HL-60/S4 treated with retinoic acid at 250 ng/mL for 4 days and 3 days (cell line): ENCODE data around the gene IL17B.

Source experiments
- in situ Hi-C: fragments of 300-500 bp; cut with MboI; formaldehyde crosslinking; loops from 2 replicates; pipeline ENCODE4 v1.7.0; 2022; ENCODE audit warnings: low sequenced_read_pairs

Gene IL17B, protein sequence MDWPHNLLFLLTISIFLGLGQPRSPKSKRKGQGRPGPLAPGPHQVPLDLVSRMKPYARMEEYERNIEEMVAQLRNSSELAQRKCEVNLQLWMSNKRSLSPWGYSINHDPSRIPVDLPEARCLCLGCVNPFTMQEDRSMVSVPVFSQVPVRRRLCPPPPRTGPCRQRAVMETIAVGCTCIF

GRCh38 chr5:149379177-149379761 lies at the start of gene IL17B:
TSS of gene IL17B (minus strand) at chr5:149379292. CDS start at chr5:149379225, 67 bp downstream.
- in situ Hi-C loops, result no loop called here

GRCh38 chr5:149428032-149428431 lies 48.9 kb upstream of the IL17B start:
- in situ Hi-C loops, result no loop called here

GRCh38 chr5:149427374-149427773 lies 48.3 kb upstream of the IL17B start:
- in situ Hi-C loops, result no loop called here

DNA sequence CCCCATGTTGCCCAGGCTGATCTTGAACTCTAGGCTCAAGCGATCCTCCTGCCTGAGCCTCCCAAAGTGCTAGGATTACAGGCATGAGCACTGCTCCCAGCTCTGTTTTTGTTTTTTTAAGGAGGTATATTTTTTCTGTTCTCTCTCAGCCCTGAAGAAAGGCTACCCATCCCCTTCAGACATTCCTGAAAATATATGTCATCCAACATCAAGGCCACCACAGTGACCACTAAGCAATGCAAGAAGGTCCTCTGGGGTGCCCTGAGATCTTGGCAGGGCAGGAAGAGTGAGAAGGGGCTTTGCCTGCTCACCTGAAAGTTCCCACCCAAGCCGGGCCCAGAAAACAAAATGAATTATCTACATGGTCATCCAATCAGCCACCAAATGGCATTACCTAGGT lies 47.8 kb upstream of the IL17B start:
- in situ Hi-C loops, result no loop called here

- in situ Hi-C loops, result no loop called here
Measured at GRCh38 chr5:149425729-149426128, 46.6 kb upstream of the IL17B start.

DNA sequence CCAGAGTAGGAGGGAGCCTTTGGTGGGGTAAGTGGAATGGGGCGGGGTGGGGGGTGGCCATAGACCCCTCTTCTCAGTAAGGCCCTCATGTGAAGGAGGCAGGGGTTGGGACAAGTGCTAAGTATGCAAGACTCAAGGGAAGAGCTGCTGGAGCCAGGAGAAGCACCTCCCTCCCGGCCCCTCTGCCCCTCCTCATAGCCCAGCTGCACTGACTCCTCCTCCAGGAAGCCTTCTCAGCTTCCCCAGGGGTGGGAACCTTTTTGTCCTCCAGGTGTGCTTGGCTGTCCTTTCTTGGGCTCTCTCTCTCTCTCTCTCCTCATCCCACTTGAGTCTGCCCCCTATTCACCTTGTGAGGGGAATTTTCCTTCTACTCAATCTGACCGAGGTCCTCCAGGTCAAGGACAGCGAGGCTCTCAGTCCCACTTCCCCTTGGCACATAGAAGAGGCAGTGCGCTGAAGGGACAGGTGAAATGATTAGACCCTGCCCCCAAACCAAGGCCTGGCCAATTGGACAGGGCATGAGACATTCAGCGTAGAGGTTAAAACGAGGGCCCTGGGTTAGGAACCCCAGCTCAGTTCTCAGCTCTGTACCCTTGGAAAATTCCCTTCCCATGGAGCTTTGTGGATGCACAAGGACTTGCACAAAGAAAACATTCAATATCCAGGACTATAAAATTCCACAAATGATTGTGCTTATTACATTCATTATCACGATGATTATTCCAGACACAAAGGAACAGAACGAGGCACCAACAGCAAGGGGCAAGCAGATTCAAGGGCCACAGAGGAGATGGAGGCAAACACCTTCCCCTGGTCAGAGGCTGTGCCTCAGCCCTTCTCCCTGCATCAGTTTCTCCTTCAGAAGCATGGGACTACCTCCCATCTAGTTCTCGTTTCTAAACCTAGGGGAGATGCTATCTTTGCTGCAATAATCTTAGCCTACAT lies 45.6 kb upstream of the IL17B start:
- in situ Hi-C loops, result no loop called here

DNA sequence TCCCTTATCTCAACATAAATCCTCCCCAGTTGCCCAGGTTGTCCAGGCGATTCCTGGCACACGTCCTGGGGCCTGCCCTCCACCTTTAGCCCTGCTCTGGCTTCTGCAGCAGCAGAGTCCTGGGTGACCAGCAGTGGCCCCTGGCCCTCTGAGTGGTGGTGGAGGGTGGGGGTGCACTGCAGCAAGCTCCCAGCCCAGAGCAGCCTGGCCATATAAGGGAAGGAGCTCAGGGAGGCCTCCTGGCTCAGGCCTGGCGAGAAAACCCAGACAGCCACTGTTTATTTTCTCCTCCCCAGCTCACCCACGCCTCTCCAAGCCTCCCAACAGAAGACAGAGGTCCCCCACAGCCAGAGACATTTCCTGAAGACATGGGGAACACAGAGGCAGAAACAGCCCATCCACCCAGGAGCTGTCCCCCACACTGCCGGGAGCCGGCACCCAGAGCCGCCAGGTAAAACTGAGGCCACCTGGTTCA lies 44.7 kb upstream of the IL17B start:
- in situ Hi-C loops, result no loop called here

DNA sequence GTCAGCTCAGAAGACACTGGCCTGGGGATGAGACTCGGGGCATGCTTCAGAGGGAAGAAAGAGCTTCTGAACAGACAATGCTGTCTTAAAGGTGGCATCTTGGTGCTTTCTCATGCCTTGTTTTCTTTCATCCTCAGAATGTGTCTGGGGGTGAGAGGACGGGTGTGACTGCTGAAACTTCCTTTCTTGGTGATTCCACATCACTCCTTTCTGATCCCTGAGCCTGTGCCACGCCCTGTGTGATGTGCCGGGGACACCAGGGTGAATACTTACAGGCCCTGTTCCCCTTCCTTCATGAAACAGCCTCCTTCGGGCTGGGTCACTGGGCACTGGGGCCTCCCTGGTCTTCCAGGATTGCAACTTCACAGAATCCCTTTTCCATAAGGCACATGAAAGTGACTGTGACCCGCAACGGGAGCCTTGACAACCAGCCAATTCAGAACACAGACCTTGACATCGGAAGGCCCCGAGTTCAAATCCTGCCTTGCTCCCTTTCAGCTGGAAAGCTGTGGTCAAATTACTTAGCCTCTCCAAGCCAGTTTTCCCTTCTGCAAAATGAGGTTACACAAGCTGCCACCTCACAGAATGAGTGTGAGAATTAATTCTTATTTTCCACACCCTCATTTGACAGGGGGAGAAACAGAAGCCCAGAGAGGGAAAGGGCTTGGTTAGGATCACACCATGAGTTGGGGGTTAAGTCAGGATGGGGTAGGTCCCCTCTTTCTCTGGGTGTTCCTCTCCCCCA lies 44.1 kb upstream of the IL17B start:
- in situ Hi-C loops, result no loop called here

GRCh38 chr5:149422366-149423048 lies 43.4 kb upstream of the IL17B start:
- in situ Hi-C loops, result no loop called here

DNA sequence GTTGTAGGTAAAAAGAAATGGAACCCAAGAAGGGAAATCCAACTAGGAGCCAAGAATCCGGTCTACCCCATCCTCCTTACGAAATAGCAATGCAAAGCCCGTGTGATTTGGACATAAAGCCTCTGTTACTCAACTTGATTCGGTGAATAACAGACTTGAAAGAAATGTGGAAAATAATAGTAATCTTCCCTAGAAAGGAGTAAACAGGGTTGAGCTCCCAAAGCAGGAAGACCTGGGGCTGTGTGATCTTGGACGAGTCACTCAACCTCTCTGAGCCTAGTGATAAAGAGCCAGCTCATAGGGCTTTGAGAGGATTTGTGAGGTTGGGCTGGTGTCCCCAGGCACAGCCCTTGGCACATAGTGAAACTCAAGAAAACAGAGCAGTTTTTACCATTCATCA lies 42.7 kb upstream of the IL17B start:
- in situ Hi-C loops, result no loop called here

- in situ Hi-C loops, result no loop called here
Measured at GRCh38 chr5:149421372-149421685, 42.2 kb upstream of the IL17B start.

GRCh38 chr5:149420545-149421371 lies 41.7 kb upstream of the IL17B start:
- in situ Hi-C loops, result no loop called here

DNA sequence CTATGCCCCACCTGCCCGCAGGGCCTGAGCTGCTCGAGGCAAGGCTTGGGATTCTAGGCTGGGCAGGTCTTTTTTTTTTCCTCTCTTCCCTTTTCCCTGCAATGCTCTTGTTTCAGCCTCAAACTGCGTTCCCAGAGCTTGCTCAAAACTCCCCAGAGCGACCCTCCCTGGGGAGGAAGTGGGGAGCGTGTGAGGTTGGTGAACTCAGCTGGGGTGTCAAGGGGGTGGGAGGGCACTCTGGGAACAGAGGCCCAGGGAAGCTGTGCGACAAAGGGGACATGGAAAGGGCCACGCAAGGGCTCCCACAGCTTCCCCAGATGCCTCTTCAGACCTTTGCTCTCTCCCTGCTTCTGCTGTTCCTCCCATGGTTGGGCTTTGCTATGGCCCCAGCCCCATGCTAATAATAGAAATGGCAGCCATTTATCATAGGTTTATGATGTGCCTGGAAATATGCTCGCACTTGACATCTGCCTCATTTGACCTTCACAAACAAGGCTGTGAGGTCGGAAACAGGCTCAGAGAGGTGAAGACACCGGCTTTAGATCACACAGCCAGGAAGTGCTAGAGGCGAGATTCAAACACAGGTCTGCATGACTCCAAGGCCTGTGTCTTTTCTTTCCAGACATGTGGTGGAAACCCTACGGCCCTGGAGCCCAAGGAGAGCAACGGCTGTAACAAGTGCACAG lies 40.9 kb upstream of the IL17B start:
- in situ Hi-C loops, result no loop called here

DNA sequence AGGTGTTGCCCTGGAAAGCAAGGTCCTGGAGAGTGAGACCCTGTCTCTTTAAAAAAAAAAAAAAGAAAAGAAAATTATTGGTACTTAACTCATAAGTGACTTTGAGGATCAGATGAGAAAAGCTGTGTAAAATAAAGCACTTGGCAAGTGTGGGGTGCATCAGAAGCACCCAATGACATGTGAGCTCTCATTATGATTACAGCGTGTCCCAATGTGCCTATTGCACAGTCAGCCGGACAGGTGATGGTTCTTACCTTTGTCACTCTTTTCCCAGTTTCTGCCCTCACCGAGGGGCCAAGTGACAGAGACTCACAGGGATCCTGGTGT lies 40.4 kb upstream of the IL17B start:
- in situ Hi-C loops, result no loop called here

- in situ Hi-C loops, result no loop called here
Measured at GRCh38 chr5:149418910-149419531, 39.9 kb upstream of the IL17B start.

GRCh38 chr5:149417711-149418368 lies 38.7 kb upstream of the IL17B start:
- in situ Hi-C loops, result no loop called here

DNA sequence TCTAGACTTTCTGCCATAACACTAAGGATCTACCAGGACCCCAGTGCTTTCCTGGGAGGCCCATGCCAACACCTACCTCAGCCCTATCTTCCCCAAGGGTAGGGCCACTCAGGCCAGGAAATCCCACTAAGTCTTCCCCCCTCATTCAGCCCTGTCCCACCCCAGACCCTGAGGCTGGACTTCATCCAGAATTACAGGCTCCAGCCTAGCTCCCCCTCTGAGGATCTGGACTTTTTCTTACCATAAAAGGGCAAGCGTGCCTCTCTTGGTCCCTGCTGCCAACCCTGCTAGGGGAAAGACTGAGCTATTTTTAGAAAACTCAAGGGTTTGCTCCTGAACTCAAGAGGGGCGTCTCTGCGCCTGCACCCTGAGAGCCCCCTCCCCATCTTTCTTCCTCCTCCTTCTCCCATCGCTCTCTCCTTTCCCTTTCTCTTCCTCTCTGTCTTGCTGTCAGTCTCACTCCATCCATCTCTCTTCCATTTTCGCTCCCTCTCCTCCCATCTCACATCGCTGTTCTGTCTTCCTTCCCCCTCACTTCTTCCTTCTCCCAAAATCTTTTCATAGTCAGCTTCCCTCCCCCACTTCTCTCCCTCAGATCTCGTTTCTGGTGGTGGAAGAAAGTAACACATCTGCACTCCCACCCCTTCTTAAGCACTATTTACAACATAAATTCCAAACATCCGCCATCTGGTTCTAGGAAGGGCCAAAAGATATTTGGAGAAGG lies 38.1 kb upstream of the IL17B start:
- in situ Hi-C loops, result no loop called here
